Endodermal cell (in vitro differentiated cells): ENCODE results near the gene DCTN3. TPM values are rescaled to one million over a fixed set of nuclear protein-coding genes. Genes with fewer than 3 reads are reported as not detected.

Experiments
- DNase-seq: peaks from one replicate; pipeline ENCODE4 v3.0.0-alpha.2; 2017
- H3K27ac ChIP-seq: 2 replicates; pipeline ENCODE4 v1.5.1; 2013; ENCODE audit warnings: mild to moderate bottlenecking, low read depth, low read length, moderate library complexity
- H3K27me3 ChIP-seq: 2 replicates; pipeline ENCODE4 v1.6.1; 2013; ENCODE audit warnings: mild to moderate bottlenecking, low read length, moderate library complexity; ENCODE audit not compliant: insufficient read depth, control insufficient read depth, poor library complexity, severe bottlenecking
- H3K36me3 ChIP-seq: 2 replicates; pipeline ENCODE4 v1.7.0; 2013; ENCODE audit warnings: mild to moderate bottlenecking, low read length, moderate library complexity; ENCODE audit not compliant: control insufficient read depth, insufficient read depth
- H3K4me1 ChIP-seq: one replicate; pipeline ENCODE4 v1.7.0; 2013; ENCODE audit warnings: low read length; ENCODE audit not compliant: control insufficient read depth, insufficient read depth
- H3K4me3 ChIP-seq: 2 replicates; pipeline ENCODE4 v1.5.1; 2013; ENCODE audit warnings: mild to moderate bottlenecking, low read length, moderate library complexity
- H3K9ac ChIP-seq: 2 replicates; pipeline ENCODE4 v1.6.1; 2013; ENCODE audit warnings: mild to moderate bottlenecking, low read length, moderate library complexity; ENCODE audit not compliant: poor library complexity, severe bottlenecking; ENCODE audit errors: extremely low read depth
- H3K9me3 ChIP-seq: 2 replicates; pipeline ENCODE4 v1.6.1; 2013; ENCODE audit warnings: mild to moderate bottlenecking, low read length, moderate library complexity; ENCODE audit not compliant: control insufficient read depth
- H3K27ac Mint-ChIP-seq: 2 replicates; pipeline ENCODE4 v1.8.0; 2020; ENCODE audit warnings: mixed read lengths
- H3K27me3 Mint-ChIP-seq: 2 replicates; pipeline ENCODE4 v1.8.0; 2021; ENCODE audit warnings: mild to moderate bottlenecking, mixed read lengths; ENCODE audit not compliant: insufficient read depth
- H3K36me3 Mint-ChIP-seq: 2 replicates; pipeline ENCODE4 v1.8.0; 2020; ENCODE audit warnings: low read depth, mixed read lengths
- H3K4me1 Mint-ChIP-seq: 2 replicates; pipeline ENCODE4 v1.8.0; 2020; ENCODE audit warnings: mixed read lengths
- H3K4me3 Mint-ChIP-seq: 2 replicates; pipeline ENCODE4 v1.8.0; 2020; ENCODE audit warnings: mild to moderate bottlenecking, moderate library complexity, mixed read lengths
- H3K9me3 Mint-ChIP-seq: 2 replicates; pipeline ENCODE4 v1.8.0; 2020; ENCODE audit warnings: mild to moderate bottlenecking, mixed read lengths
- CTCF ChIP-seq: fragments of 200-600 bp; sonication (generic); conservative IDR thresholded peaks from 2 replicates; pipeline ENCODE4 v1.5.0; 2021; ENCODE audit warnings: antibody characterized with exemption, mild to moderate bottlenecking
- WGBS, 2 experiments: methylation state at CpG; one replicate each; pipeline versions ENCODE4 v1.1.5 to v1.1.7; 2013; ENCODE audit warnings: missing lambda C conversion rate in 2 of 2, mixed read lengths in 1 of 2; ENCODE audit not compliant: insufficient coverage in 1 of 2, insufficient read length in 1 of 2; 5-methylcytosine and 5-hydroxymethylcytosine counted together
- total RNA-seq, 2 donors: library from RNA; stranded (reverse); fragmentation: NEBNext Ultra II Directional in 1 of 2; extraction: Animal tissue kit (Norgen Biotek cat#: 25700) in 1 of 2; gene quantifications; 2 replicates in 1 of 2; 3 replicates in 1 of 2; pipeline ENCODE4 v1.2.1, GENCODE V29; 2021

Gene DCTN3
- total RNA-seq, 2 donors from 2014 or later = 51.9 to 53.6 TPM

- WGBS, 2 experiments = 87% methylated on average over 3 of the region's 3 CpGs; no CpG with 5 or more reads in 1 of the 2 experiments
- Histone ChIP-seq H3K9ac (no peak overlapping the region), H3K9me3 (no peaks in the 10 kb centered on the region), H3K4me1 (no peaks in the 10 kb centered on the region), H3K27ac (no peak overlapping the region), H3K36me3 (no peaks in the 10 kb centered on the region), H3K4me3 (no peak overlapping the region), H3K27me3 (peaks cover 27% of the 10 kb centered on the region)
- peaks cover 11% of the 10 kb centered on the region for H3K36me3 Mint-ChIP-seq
- no peak overlapping the region for H3K4me3 Mint-ChIP-seq
- no peaks in the 10 kb centered on the region for H3K9me3 Mint-ChIP-seq
- peaks cover 43% of the 10 kb centered on the region for H3K27me3 Mint-ChIP-seq
- peaks cover 24% of the 10 kb centered on the region for H3K4me1 Mint-ChIP-seq
- H3K27ac Mint-ChIP-seq = no peak overlapping the region
- TF ChIP-seq CTCF = no peak
- no peak for DNase-seq
Observed at GRCh38 chr9:34634551-34635248, 14.4 kb upstream of the DCTN3 start.

- H3K36me3 ChIP-seq = no peaks in the 10 kb centered on the region
- no peaks in the 10 kb centered on the region for H3K4me1 ChIP-seq
- Mint-ChIP-seq H3K36me3 (peaks cover 11% of the 10 kb centered on the region), H3K4me1 (peaks cover 28% of the 10 kb centered on the region), H3K4me3 (no peak overlapping the region), H3K9me3 (no peaks in the 10 kb centered on the region), H3K27ac (no peak overlapping the region), H3K27me3 (peaks cover 50% of the 10 kb centered on the region)
- WGBS, 2 experiments = 22 to 56% methylated on average over 1 to 3 of the region's 3 CpGs
- H3K4me3 ChIP-seq = no peak overlapping the region
- H3K9me3 ChIP-seq = no peaks in the 10 kb centered on the region
- peak; percentile 90 for DNase-seq
- H3K9ac ChIP-seq = no peak overlapping the region
- H3K27me3 ChIP-seq = peaks cover 34% of the 10 kb centered on the region
- H3K27ac ChIP-seq = no peak overlapping the region
- peak; percentile 96 for TF ChIP-seq CTCF
Observed at GRCh38 chr9:34633851-34634550, 13.7 kb upstream of the DCTN3 start.

GRCh38 chr9:34633166-34633565, 12.9 kb upstream of the DCTN3 start:
- no peak for TF ChIP-seq CTCF
- Mint-ChIP-seq H3K36me3 (peaks cover 11% of the 10 kb centered on the region), H3K9me3 (no peaks in the 10 kb centered on the region), H3K4me1 (peaks cover 24% of the 10 kb centered on the region), H3K27ac (no peak overlapping the region), H3K4me3 (no peak overlapping the region), H3K27me3 (peaks cover 57% of the 10 kb centered on the region)
- H3K9ac ChIP-seq = no peak overlapping the region
- no peak for DNase-seq
- no peaks in the 10 kb centered on the region for H3K4me1 ChIP-seq
- no peaks in the 10 kb centered on the region for H3K9me3 ChIP-seq
- no peak overlapping the region for H3K27ac ChIP-seq
- 75% methylated on average over 2 to 5 of the region's 5 CpGs for WGBS, 2 experiments
- H3K27me3 ChIP-seq = peaks cover 43% of the 10 kb centered on the region
- no peak overlapping the region for H3K4me3 ChIP-seq
- H3K36me3 ChIP-seq = no peaks in the 10 kb centered on the region
